Trophoblast cell (in vitro differentiated cells and primary cell): Measurements from ENCODE around the gene AUTS2.

Source experiments
- DNase-seq, 2 donors: peaks; one replicate each; pipeline ENCODE4 v3.0.0-alpha.2; 2016
- H2AFZ ChIP-seq: 2 replicates; pipeline ENCODE4 v1.6.1; 2013; ENCODE audit warnings: low read length, moderate library complexity, mild to moderate bottlenecking; ENCODE audit not compliant: insufficient read depth, poor library complexity
- H2AK5ac ChIP-seq: 2 replicates; pipeline ENCODE4 v1.6.1; 2013; ENCODE audit warnings: mild to moderate bottlenecking, low read length
- H2BK120ac ChIP-seq: 2 replicates; pipeline ENCODE4 v1.6.1; 2013; ENCODE audit warnings: low read length, mild to moderate bottlenecking, moderate library complexity; ENCODE audit not compliant: insufficient read depth, poor library complexity
- H2BK12ac ChIP-seq: 2 replicates; pipeline ENCODE4 v1.6.1; 2013; ENCODE audit warnings: mild to moderate bottlenecking, low read length, moderate library complexity
- H2BK5ac ChIP-seq: 2 replicates; pipeline ENCODE4 v1.6.1; 2013; ENCODE audit warnings: low read length, low read depth, moderate library complexity, mild to moderate bottlenecking; ENCODE audit not compliant: poor library complexity
- H3K14ac ChIP-seq: 2 replicates; pipeline ENCODE4 v1.6.1; 2013; ENCODE audit warnings: mild to moderate bottlenecking, low read length
- H3K18ac ChIP-seq: 2 replicates; pipeline ENCODE4 v1.6.1; 2013; ENCODE audit warnings: mild to moderate bottlenecking, low read length
- H3K23ac ChIP-seq: 2 replicates; pipeline ENCODE4 v1.6.1; 2013; ENCODE audit warnings: low read length
- H3K27ac ChIP-seq: 2 replicates; pipeline ENCODE4 v1.5.1; 2013; ENCODE audit warnings: low read depth, mild to moderate bottlenecking, inconsistent platforms, low read length, moderate library complexity
- H3K27me3 ChIP-seq: 2 replicates; pipeline ENCODE4 v1.6.1; 2013; ENCODE audit warnings: inconsistent platforms, mild to moderate bottlenecking, low read length, moderate library complexity; ENCODE audit not compliant: insufficient read depth
- H3K36me3 ChIP-seq, 2 experiments: 1 replicate in 1 of 2; 2 replicates in 1 of 2; pipeline ENCODE4 v1.6.1; 2013; ENCODE audit warnings: low read length in 2 of 2, mild to moderate bottlenecking in 2 of 2, moderate library complexity in 1 of 2; ENCODE audit not compliant: insufficient read depth in 2 of 2, control insufficient read depth in 1 of 2
- H3K4ac ChIP-seq: 2 replicates; pipeline ENCODE4 v1.6.1; 2013; ENCODE audit warnings: low read depth, mild to moderate bottlenecking, low read length, moderate library complexity
- H3K4me1 ChIP-seq, 2 experiments: 1 replicate in 1 of 2; 2 replicates in 1 of 2; pipeline ENCODE4 v1.6.1; 2013; ENCODE audit warnings: low read length in 2 of 2, mild to moderate bottlenecking in 2 of 2, moderate library complexity in 1 of 2; ENCODE audit not compliant: insufficient read depth in 2 of 2, control insufficient read depth in 1 of 2
- H3K4me2 ChIP-seq: 2 replicates; pipeline ENCODE4 v1.6.1; 2013; ENCODE audit warnings: inconsistent platforms, mild to moderate bottlenecking, low read length, moderate library complexity
- H3K4me3 ChIP-seq: 2 replicates; pipeline ENCODE4 v1.5.1; 2013; ENCODE audit warnings: mild to moderate bottlenecking, low read depth, low read length, inconsistent platforms
- H3K79me1 ChIP-seq: one replicate; pipeline ENCODE4 v1.6.1; 2013; ENCODE audit warnings: low read length
- H3K79me2 ChIP-seq: 2 replicates; pipeline ENCODE4 v1.6.1; 2013; ENCODE audit warnings: low read length, mild to moderate bottlenecking; ENCODE audit not compliant: control insufficient read depth, insufficient read depth, poor library complexity
- H3K9ac ChIP-seq: 2 replicates; pipeline ENCODE4 v1.6.1; 2013; ENCODE audit warnings: mild to moderate bottlenecking, low read length
- H3K9me3 ChIP-seq: 2 replicates; pipeline ENCODE4 v1.6.1; 2013; ENCODE audit warnings: low read depth, mild to moderate bottlenecking, control low read depth, inconsistent platforms, low read length; ENCODE audit not compliant: insufficient read depth
- H4K12ac ChIP-seq: 2 replicates; pipeline ENCODE4 v1.6.1; 2013; ENCODE audit warnings: low read depth, mild to moderate bottlenecking, low read length, moderate library complexity
- H4K8ac ChIP-seq: 2 replicates; pipeline ENCODE4 v1.6.1; 2013; ENCODE audit warnings: low read depth, mild to moderate bottlenecking, low read length, moderate library complexity
- H4K91ac ChIP-seq: one replicate; pipeline ENCODE4 v1.6.1; 2013; ENCODE audit warnings: low read depth, mild to moderate bottlenecking, low read length, moderate library complexity
- WGBS: extraction: QIAGEN DNeasy Blood & Tissue Kit; methylation state at CpG from one replicate; pipeline ENCODE4 v1.1.7; 2013; ENCODE audit warnings: missing lambda C conversion rate; ENCODE audit not compliant: insufficient read length, insufficient coverage; ENCODE audit errors: extremely low coverage; 5-methylcytosine and 5-hydroxymethylcytosine counted together

The AUTS2 gene

DNA sequence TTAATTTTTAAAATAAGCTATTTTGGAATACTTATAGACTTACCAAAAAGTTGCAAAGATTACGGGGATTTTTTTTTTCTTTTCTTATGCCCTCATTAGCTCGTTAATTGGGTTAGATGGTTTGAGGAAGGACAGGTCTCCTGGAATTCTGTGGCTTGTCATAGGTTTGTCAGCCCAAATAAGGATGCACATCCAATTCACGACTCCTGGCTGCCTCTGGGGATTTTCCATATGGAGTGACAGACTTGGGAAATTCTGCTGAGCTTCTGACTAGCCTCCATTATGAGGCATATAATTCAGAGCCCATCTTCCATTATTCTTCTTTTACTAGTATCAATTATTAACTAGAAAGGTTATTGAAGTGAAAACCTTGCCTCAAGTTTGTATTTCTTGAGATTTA, 102.1 kb downstream of the AUTS2 start:
- no peak overlapping the region for H3K14ac ChIP-seq
- H3K9me3 ChIP-seq: no peaks in the 10 kb centered on the region
- H3K23ac ChIP-seq: no peak overlapping the region
- H3K18ac ChIP-seq: no peak overlapping the region
- no peak overlapping the region for H3K27ac ChIP-seq
- H2AFZ ChIP-seq: no peak overlapping the region
- no peaks in the 10 kb centered on the region for H3K27me3 ChIP-seq
- no CpG with 5 or more reads among the region's 3 CpGs for WGBS
- H3K4me3 ChIP-seq: no peak overlapping the region
- no peak overlapping the region for H2BK12ac ChIP-seq
- no peak overlapping the region for H2AK5ac ChIP-seq
- no peaks in the 10 kb centered on the region for H3K79me2 ChIP-seq
- no peak overlapping the region for H3K4ac ChIP-seq
- no peak overlapping the region for H2BK120ac ChIP-seq
- H4K12ac ChIP-seq: no peak overlapping the region
- no peak overlapping the region for H3K4me2 ChIP-seq
- H4K8ac ChIP-seq: no peak overlapping the region
- no peaks in the 10 kb centered on the region for H3K79me1 ChIP-seq
- H3K4me1 ChIP-seq: peaks cover 0 to 5% of the 10 kb centered on the region in 2 experiments
- no peak overlapping the region for H4K91ac ChIP-seq
- H3K36me3 ChIP-seq: no peaks in the 10 kb centered on the region
- no peak overlapping the region for H2BK5ac ChIP-seq
- no peak for DNase-seq
- no peak overlapping the region for H3K9ac ChIP-seq

DNA sequence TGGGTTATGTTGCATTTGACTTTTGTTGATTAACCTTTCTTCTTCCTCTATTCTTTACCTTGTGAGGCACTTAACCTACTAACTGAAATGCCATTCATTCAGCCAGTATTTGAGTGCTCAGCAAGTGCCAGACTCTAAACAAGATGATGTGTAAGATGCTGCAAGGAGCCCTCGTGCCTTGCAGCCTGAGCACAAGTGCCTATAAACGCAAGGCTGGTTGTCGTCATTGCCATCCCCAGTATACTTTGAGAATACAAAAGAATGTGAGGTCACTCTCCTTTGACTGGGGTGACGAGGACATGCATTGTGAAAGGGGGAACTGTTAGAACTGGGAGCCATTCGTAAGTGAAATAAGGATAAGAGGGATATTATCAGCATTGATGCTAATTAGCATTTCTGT, 103.0 kb downstream of the AUTS2 start:
- Histone ChIP-seq H4K12ac (no peak overlapping the region), H2BK120ac (no peak overlapping the region), H2AFZ (no peak overlapping the region), H3K36me3 (no peaks in the 10 kb centered on the region), H3K79me2 (no peaks in the 10 kb centered on the region), H2AK5ac (no peak overlapping the region), H3K18ac (no peak overlapping the region), H2BK5ac (no peak overlapping the region), H2BK12ac (no peak overlapping the region), H4K91ac (no peak overlapping the region), H3K14ac (no peak overlapping the region), H3K27me3 (no peaks in the 10 kb centered on the region), H3K4me2 (no peak overlapping the region), H3K23ac (no peak overlapping the region), H3K9ac (no peak overlapping the region), H3K4ac (no peak overlapping the region), H3K9me3 (no peaks in the 10 kb centered on the region), H3K4me3 (no peak overlapping the region), H3K4me1 (peaks cover 0 to 5% of the 10 kb centered on the region in 2 experiments), H3K27ac (no peak overlapping the region), H3K79me1 (no peaks in the 10 kb centered on the region), H4K8ac (no peak overlapping the region)
- WGBS: no CpG with 5 or more reads among the region's 5 CpGs
- DNase-seq: no peak

DNA sequence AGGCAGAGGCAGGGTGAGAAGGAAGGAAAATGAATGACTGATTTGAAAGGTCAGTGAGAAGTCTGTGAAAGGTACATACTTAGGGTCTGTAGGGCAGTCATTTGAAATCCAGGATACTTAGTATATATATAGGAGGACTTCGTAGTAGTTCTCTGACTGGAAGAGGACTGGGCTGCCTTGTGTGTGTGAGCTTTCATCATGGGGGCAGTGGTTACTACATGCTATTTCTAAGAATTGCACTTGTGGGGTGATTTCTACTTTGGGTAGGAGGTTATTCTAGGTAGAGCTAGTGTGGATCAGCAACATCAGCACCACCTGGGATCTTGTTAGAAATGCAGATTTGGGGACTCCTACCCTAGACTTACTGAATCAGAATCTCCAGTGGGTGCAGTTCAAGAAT, 104.1 kb downstream of the AUTS2 start:
- H2AK5ac ChIP-seq: no peak overlapping the region
- H3K4me1 ChIP-seq: peaks cover 0 to 5% of the 10 kb centered on the region in 2 experiments
- H3K4me3 ChIP-seq: no peak overlapping the region
- no peaks in the 10 kb centered on the region for H3K79me1 ChIP-seq
- no peaks in the 10 kb centered on the region for H3K79me2 ChIP-seq
- H2BK120ac ChIP-seq: no peak overlapping the region
- no peaks in the 10 kb centered on the region for H3K36me3 ChIP-seq
- no peak overlapping the region for H4K12ac ChIP-seq
- H3K23ac ChIP-seq: no peak overlapping the region
- H3K9me3 ChIP-seq: no peaks in the 10 kb centered on the region
- no peak overlapping the region for H4K91ac ChIP-seq
- H4K8ac ChIP-seq: no peak overlapping the region
- H3K27me3 ChIP-seq: no peaks in the 10 kb centered on the region
- no peak overlapping the region for H2AFZ ChIP-seq
- H3K4ac ChIP-seq: no peak overlapping the region
- no peak overlapping the region for H2BK5ac ChIP-seq
- H3K27ac ChIP-seq: no peak overlapping the region
- no peak overlapping the region for H2BK12ac ChIP-seq
- no peak for DNase-seq
- H3K14ac ChIP-seq: no peak overlapping the region
- no CpG with 5 or more reads among the region's 1 CpG for WGBS
- no peak overlapping the region for H3K9ac ChIP-seq
- H3K4me2 ChIP-seq: no peak overlapping the region
- H3K18ac ChIP-seq: no peak overlapping the region

DNA sequence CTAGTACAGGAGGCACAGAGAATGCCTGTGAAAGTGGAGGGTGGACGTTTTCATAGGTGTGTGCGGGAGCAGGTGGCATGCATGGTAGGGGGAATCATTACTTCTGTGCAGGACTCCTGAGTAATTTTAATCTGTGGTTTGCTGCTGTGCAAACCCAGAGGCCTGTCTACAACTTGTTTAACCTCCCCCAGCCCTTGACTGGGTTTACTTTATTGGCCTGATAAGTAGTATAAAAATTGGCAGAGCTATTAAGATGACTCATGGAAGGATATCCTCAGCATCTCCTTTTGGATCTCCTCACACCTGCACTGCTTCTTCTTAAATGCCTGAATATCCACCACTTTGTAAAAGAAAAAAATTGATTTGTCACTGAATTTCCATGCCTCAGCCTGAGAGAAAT, 104.8 kb downstream of the AUTS2 start:
- no peak overlapping the region for H2BK5ac ChIP-seq
- H3K79me1 ChIP-seq: no peaks in the 10 kb centered on the region
- H2AK5ac ChIP-seq: no peak overlapping the region
- H3K18ac ChIP-seq: no peak overlapping the region
- H3K4me3 ChIP-seq: no peak overlapping the region
- no peak overlapping the region for H3K14ac ChIP-seq
- WGBS: no CpG with 5 or more reads among the region's 2 CpGs
- no peaks in the 10 kb centered on the region for H3K36me3 ChIP-seq
- H3K4me1 ChIP-seq: peaks cover 0 to 5% of the 10 kb centered on the region in 2 experiments
- no peak overlapping the region for H2BK12ac ChIP-seq
- no peaks in the 10 kb centered on the region for H3K79me2 ChIP-seq
- no peak for DNase-seq
- H2AFZ ChIP-seq: no peak overlapping the region
- H3K23ac ChIP-seq: no peak overlapping the region
- H3K4ac ChIP-seq: no peak overlapping the region
- H4K8ac ChIP-seq: no peak overlapping the region
- no peak overlapping the region for H3K4me2 ChIP-seq
- H4K12ac ChIP-seq: no peak overlapping the region
- no peaks in the 10 kb centered on the region for H3K9me3 ChIP-seq
- no peaks in the 10 kb centered on the region for H3K27me3 ChIP-seq
- no peak overlapping the region for H3K27ac ChIP-seq
- H3K9ac ChIP-seq: no peak overlapping the region
- H2BK120ac ChIP-seq: no peak overlapping the region
- no peak overlapping the region for H4K91ac ChIP-seq
